ENCODE measurements around the gene AIG1.

The AIG1 gene

DNA sequence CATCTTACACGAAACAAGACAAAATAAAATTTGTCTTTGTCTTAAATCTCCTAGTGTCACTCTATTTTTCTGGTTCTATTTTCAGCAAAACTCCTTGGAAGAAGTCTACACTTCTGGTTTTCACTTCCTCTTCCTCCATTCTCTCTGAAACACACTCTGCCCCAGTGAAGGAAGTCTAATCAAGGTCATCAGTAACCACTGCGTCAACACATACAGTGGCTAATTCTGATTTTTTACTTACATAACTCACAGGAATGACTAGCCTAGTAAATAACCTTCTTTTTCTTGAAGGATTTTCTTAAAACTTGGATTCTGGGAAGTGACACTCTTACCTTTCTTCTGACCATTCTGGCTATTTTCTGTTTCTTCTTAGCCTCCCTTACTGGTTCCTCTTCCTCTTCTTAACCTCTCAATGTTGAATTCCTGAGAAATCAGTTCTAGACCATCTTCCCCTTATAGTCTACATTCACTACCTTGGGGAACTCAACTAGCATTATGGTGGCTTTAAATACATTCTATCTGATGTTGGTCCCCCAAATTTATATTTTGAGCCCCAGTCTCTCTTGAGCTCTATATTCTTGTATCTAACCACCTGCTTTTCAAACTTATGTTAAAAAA, 37.5 kb downstream of the AIG1 start:
- no peaks in the 10 kb centered on the region for H3K27me3 ChIP-seq (ENCODE audit: insufficient read depth, low read depth, severe bottlenecking)
- H3K27ac ChIP-seq: no peak overlapping the region
- DNase-seq: no peak
- no peaks in the 10 kb centered on the region for H3K9me3 ChIP-seq (ENCODE audit: severe bottlenecking)
- H3K4me3 ChIP-seq (ENCODE audit: low read depth, low read length): no peak overlapping the region
- H3K36me3 ChIP-seq: no peaks in the 10 kb centered on the region
- TF ChIP-seq, protein P1, sequence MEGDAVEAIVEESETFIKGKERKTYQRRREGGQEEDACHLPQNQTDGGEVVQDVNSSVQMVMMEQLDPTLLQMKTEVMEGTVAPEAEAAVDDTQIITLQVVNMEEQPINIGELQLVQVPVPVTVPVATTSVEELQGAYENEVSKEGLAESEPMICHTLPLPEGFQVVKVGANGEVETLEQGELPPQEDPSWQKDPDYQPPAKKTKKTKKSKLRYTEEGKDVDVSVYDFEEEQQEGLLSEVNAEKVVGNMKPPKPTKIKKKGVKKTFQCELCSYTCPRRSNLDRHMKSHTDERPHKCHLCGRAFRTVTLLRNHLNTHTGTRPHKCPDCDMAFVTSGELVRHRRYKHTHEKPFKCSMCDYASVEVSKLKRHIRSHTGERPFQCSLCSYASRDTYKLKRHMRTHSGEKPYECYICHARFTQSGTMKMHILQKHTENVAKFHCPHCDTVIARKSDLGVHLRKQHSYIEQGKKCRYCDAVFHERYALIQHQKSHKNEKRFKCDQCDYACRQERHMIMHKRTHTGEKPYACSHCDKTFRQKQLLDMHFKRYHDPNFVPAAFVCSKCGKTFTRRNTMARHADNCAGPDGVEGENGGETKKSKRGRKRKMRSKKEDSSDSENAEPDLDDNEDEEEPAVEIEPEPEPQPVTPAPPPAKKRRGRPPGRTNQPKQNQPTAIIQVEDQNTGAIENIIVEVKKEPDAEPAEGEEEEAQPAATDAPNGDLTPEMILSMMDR (IDR thresholded peaks at IDR 0.05; ENCODE audit: low read depth, low read length): no peak

DNA sequence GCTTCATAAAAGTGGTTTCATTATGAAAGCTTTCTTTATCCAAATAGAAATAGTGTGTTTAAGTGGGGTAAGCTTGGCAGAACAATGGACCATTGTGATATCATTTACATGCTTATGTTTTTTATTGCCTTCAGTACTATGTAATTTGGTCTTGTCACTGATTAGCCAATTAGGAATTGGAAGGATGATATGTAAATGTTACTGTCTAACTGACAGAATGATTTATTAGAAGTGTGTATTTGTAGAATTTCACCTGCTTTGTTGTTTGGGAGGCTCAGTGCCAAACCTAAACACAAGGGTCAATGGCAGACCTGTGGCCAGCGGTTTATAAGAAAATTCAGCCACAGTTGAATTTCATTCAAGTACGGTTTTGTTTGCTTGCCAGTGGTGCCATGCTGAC, 39.0 kb downstream of the AIG1 start:
- no peaks in the 10 kb centered on the region for H3K36me3 ChIP-seq
- no peaks in the 10 kb centered on the region for H3K9me3 ChIP-seq (ENCODE audit: severe bottlenecking)
- H3K27ac ChIP-seq: no peak overlapping the region
- TF ChIP-seq, protein P1 (IDR thresholded peaks at IDR 0.05; ENCODE audit: low read depth, low read length): no peak
- no peak for DNase-seq
- no peaks in the 10 kb centered on the region for H3K27me3 ChIP-seq (ENCODE audit: insufficient read depth, low read depth, severe bottlenecking)
- no peak overlapping the region for H3K4me3 ChIP-seq (ENCODE audit: low read depth, low read length)

DNA sequence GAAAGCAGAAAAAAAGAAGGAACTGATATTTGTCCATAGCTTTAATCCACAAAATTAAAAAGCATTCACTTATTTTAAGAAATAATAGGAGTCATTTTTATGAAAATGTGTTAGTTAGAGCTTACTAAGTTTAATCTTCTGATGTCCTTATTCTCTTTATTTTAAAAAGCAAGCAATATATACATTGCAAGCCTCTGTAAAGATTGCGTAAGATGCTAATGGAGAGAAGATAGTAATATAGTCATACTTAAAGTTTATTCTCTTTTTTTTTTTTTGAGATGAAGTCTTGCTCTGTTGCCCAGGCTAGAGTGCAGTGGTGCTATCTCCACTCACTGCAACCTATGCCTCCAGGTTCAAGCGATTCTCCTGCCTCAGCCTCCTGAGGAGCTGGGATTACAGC, 39.7 kb downstream of the AIG1 start:
- DNase-seq: no peak
- H3K27me3 ChIP-seq (ENCODE audit: insufficient read depth, low read depth, severe bottlenecking): no peaks in the 10 kb centered on the region
- TF ChIP-seq, protein P1 (IDR thresholded peaks at IDR 0.05; ENCODE audit: low read depth, low read length): no peak
- H3K36me3 ChIP-seq: no peaks in the 10 kb centered on the region
- H3K27ac ChIP-seq: no peak overlapping the region
- H3K9me3 ChIP-seq (ENCODE audit: severe bottlenecking): no peaks in the 10 kb centered on the region
- H3K4me3 ChIP-seq (ENCODE audit: low read depth, low read length): no peak overlapping the region

DNA sequence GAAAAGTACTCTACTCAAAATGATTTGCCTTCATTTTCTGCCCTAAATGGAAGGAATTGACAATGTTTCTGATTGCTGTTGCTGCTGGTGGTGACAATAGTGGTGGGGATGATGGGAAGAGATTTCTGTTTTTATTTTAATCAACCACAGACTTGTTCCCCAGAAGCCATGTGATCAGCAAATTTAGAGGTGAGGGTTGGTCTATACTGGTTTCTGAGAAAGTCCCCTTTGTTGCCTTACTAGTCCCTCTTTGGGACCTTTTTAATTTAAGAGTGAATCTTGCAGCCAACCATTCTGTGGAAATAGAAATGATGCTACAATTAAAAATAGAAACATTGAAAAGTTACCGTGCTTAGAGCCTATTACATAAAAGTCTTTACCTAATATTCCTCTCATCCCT, 43.2 kb downstream of the AIG1 start:
- TF ChIP-seq, protein P1 (IDR thresholded peaks at IDR 0.05; ENCODE audit: low read depth, low read length): no peak
- Histone ChIP-seq H3K27me3 (ENCODE audit: insufficient read depth, low read depth, severe bottlenecking) (no peaks in the 10 kb centered on the region), H3K9me3 (ENCODE audit: severe bottlenecking) (no peaks in the 10 kb centered on the region), H3K4me3 (ENCODE audit: low read depth, low read length) (no peak overlapping the region), H3K36me3 (no peaks in the 10 kb centered on the region), H3K27ac (no peak overlapping the region)
- DNase-seq: no peak

DNA sequence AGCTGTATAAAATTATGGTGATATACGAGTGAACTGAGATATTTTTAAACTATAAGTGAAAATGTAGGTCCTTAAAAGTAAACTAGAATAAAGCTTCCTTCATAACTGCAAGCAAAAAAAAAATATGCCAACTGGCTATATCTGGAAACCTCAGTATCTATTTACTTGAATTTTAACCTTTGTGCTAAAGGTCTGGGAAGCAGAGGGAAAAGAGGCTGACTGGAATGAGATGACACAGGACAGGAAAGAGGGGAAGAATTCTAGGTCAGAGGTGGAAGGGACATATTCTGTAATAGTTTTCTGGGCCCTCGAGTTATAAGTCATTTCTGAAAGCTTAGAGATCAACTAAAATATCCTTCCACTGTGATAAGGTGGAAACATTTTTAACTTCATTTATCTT, 46.8 kb downstream of the AIG1 start:
- Histone ChIP-seq H3K27ac (no peak overlapping the region), H3K36me3 (no peaks in the 10 kb centered on the region), H3K4me3 (ENCODE audit: low read depth, low read length) (no peak overlapping the region), H3K9me3 (ENCODE audit: severe bottlenecking) (no peaks in the 10 kb centered on the region), H3K27me3 (ENCODE audit: insufficient read depth, low read depth, severe bottlenecking) (no peaks in the 10 kb centered on the region)
- TF ChIP-seq, protein P1 (IDR thresholded peaks at IDR 0.05; ENCODE audit: low read depth, low read length): no peak
- no peak for DNase-seq

All from WERI-Rb-1 (cell line).